ENCODE data around the gene CHFR. TPM values are rescaled to one million over a fixed set of nuclear protein-coding genes. Genes with fewer than 3 reads are reported as not detected.
"Not testable (repeated sequence)": the region's sequence is repeated elsewhere in the genome, so short reads cannot be mapped to it uniquely, and the experiment has no call there.

CHFR gene
- total RNA-seq, 4 donors from 2014 or later, result 27.2 to 34.7 (median 30.6) TPM

GRCh38 chr12:132856581-132856980, 30.8 kb downstream of the CHFR start:
- WGBS, 2 donors, result 88 to 97% methylated on average over 11 to 12 of the region's 17 CpGs
- TF ChIP-seq CTCF (IDR thresholded peaks at IDR 0.05) (no peak), POLR2A (IDR thresholded peaks at IDR 0.05) (no peak)
- no peak overlapping the region for H3K4me3 ChIP-seq (ENCODE audit: low read depth, poor library complexity, severe bottlenecking)
- intact Hi-C loops (cut with DNase I; ENCODE audit: low total_unique reads), result no loop called here
- DNase-seq (ENCODE audit: low spot score in 2 of 2), result no peak

DNA sequence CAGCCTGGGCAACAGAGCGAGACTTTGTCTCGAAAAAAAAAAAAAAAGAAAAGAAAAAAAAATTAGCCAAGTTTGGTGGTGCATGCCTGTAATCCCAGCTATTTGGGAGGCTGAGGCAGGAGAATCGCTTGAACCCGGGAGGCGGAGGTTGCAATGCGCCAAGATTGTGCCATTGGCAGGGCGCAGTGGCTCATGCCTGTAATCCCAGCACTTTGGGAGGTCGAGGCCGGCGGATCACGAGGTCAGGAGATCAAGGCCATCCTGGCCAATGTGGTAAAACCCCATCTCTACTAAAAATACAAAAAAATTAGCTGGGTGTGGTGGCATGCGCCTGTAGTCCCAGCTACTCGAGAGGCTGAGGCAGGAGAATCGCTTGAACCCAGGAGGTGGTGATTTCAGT, 32.2 kb downstream of the CHFR start:
- H3K4me3 ChIP-seq (ENCODE audit: low read depth, poor library complexity, severe bottlenecking); intact Hi-C loops (cut with DNase I; ENCODE audit: low total_unique reads); DNase-seq (ENCODE audit: low spot score in 2 of 2): not testable (repeated sequence)
- 92 to 96% methylated on average over 14 of the region's 14 CpGs for WGBS, 2 donors

GRCh38 chr12:132853285-132854092, 33.9 kb downstream of the CHFR start:
- 91 to 92% methylated on average over 43 to 51 of the region's 51 CpGs for WGBS, 2 donors
- intact Hi-C loops (cut with DNase I; ENCODE audit: low total_unique reads), result no loop called here
- TF ChIP-seq CTCF (IDR thresholded peaks at IDR 0.05) (no peak), POLR2A (IDR thresholded peaks at IDR 0.05) (no peak)
- DNase-seq (ENCODE audit: low spot score in 2 of 2), result no peak
- no peak overlapping the region for H3K4me3 ChIP-seq (ENCODE audit: low read depth, poor library complexity, severe bottlenecking)

DNA sequence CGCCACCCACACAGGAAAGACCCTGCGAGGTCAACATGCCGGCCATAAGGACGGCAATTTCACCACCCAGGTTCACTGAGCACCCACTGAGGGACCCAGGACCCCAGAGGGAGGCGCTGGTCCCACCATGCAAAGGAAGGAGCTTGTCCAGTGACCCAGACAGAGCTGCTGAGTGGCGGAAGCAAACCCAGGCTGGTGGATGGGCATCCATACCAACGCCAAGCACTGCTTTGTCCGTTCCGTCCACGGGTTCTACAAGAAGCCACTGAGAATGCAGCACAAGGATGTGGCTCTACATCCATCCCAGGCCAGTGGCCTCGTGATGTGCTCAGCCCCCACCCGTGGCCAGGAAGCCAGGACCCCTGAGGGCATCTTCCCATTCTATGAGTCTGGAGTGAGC, 34.9 kb downstream of the CHFR start:
- WGBS, 2 donors, result 95 to 100% methylated on average over 3 to 12 of the region's 12 CpGs
- no peak for TF ChIP-seq CTCF (IDR thresholded peaks at IDR 0.05)
- TF ChIP-seq POLR2A (IDR thresholded peaks at IDR 0.05), result no peak
- no peak overlapping the region for H3K4me3 ChIP-seq (ENCODE audit: low read depth, poor library complexity, severe bottlenecking)
- intact Hi-C loops (cut with DNase I; ENCODE audit: low total_unique reads), result no loop called here
- no peak for DNase-seq (ENCODE audit: low spot score in 2 of 2)

DNA sequence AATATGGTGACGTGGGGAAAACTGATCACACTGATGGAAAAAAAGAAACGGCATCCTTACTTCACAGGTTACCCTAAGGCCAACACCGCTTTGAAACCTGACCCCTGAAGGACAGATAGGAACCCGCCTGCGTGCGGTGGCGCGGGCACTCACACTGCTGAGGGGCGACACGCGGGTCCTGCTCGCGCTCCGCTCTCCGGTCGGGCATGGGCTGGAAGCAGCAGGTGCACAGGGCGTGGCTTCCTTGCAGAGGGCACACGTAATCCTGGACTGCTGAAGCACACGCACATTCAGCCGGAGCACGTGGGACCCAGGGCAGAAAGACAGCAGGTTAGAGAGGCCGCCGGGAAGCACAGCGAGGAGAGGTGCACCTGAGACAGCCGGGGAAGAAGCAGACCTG, 35.9 kb downstream of the CHFR start:
- no peak overlapping the region for H3K4me3 ChIP-seq (ENCODE audit: low read depth, poor library complexity, severe bottlenecking)
- TF ChIP-seq CTCF (IDR thresholded peaks at IDR 0.05), result no peak
- TF ChIP-seq POLR2A (IDR thresholded peaks at IDR 0.05), result no peak
- WGBS, 2 donors, result 93 to 97% methylated on average over 25 of the region's 25 CpGs
- no peak for DNase-seq (ENCODE audit: low spot score in 2 of 2)
- intact Hi-C loops (cut with DNase I; ENCODE audit: low total_unique reads), result no loop called here

GRCh38 chr12:132850291-132850690, 37.1 kb downstream of the CHFR start:
- 93 to 94% methylated on average over 16 of the region's 16 CpGs for WGBS, 2 donors
- no peak for DNase-seq (ENCODE audit: low spot score in 2 of 2)
- intact Hi-C loops (cut with DNase I; ENCODE audit: low total_unique reads), result no loop called here
- no peak overlapping the region for H3K4me3 ChIP-seq (ENCODE audit: low read depth, poor library complexity, severe bottlenecking)
- TF ChIP-seq CTCF (IDR thresholded peaks at IDR 0.05) (no peak), POLR2A (IDR thresholded peaks at IDR 0.05) (no peak)

Data from lower leg skin (tissue), 4 donors.